Activated CD4-positive, alpha-beta T cell treated with anti-CD3 and anti-CD28 coated beads for 36 hours (primary cell): Measurements from ENCODE around the gene CD19. TPM values are rescaled to one million over a fixed set of nuclear protein-coding genes. Genes with fewer than 3 reads are reported as not detected.
A peak's percentile ranks its signal among the peaks of the same experiment; 100 is the strongest.
"Not testable (repeated sequence)": the region's sequence is repeated elsewhere in the genome, so short reads cannot be mapped to it uniquely, and the experiment has no call there.

Source experiments
- ATAC-seq: fragments of 200-7000 bp; cut with Tn5 transposase; one replicate; pipeline ENCODE4 v1.10.0; 2021; ENCODE audit warnings: mild to moderate bottlenecking, moderate library complexity
- CTCF ChIA-PET: fragments of 350-600 bp; sonication (Branson Sonifier 250); formaldehyde crosslinking; loops from one replicate; lab custom pipeline; 2021; ENCODE audit warnings: antibody characterized with exemption; lab: Charles Lee
- POLR2A ChIA-PET: fragments of 350-600 bp; sonication (Branson Sonifier 250); formaldehyde crosslinking; loops from one replicate; lab custom pipeline; 2021; ENCODE audit warnings: antibody characterized with exemption, inconsistent platforms; lab: Charles Lee
- DNase-seq: peaks from one replicate; pipeline ENCODE4 v3.0.0-alpha.2; 2020
- H3K27ac Mint-ChIP-seq: one replicate; pipeline ENCODE4 v1.8.0; 2021; ENCODE audit warnings: mixed read lengths
- H3K27me3 Mint-ChIP-seq: one replicate; pipeline ENCODE4 v1.8.0; 2021; ENCODE audit warnings: mixed read lengths
- H3K36me3 Mint-ChIP-seq: one replicate; pipeline ENCODE4 v1.8.0; 2021; ENCODE audit warnings: low read depth, mixed read lengths
- H3K4me1 Mint-ChIP-seq: one replicate; pipeline ENCODE4 v1.8.0; 2021; ENCODE audit warnings: mixed read lengths
- H3K4me3 Mint-ChIP-seq: one replicate; pipeline ENCODE4 v1.8.0; 2021; ENCODE audit warnings: mild to moderate bottlenecking, moderate library complexity, mixed read lengths
- H3K9me3 Mint-ChIP-seq: one replicate; pipeline ENCODE4 v1.8.0; 2021; ENCODE audit warnings: low read depth, mixed read lengths
- intact Hi-C, 2 experiments: fragments of 100-400 bp; cut with DNase I in 1 of 2; cut with micrococcal nuclease in 1 of 2; formaldehyde crosslinking; loops; one replicate each; pipeline versions ENCODE4 v1.14.2 to v1.15.1; 2022 to 2024; cut with DNase I, micrococcal nuclease
- total RNA-seq, 2 experiments: library from RNA; stranded (reverse); gene quantifications; one replicate each; pipeline ENCODE4 v1.2.3, GENCODE V29; 2021

The CD19 gene
- under 1 TPM; 0.74 to 0.80 TPM for total RNA-seq

DNA sequence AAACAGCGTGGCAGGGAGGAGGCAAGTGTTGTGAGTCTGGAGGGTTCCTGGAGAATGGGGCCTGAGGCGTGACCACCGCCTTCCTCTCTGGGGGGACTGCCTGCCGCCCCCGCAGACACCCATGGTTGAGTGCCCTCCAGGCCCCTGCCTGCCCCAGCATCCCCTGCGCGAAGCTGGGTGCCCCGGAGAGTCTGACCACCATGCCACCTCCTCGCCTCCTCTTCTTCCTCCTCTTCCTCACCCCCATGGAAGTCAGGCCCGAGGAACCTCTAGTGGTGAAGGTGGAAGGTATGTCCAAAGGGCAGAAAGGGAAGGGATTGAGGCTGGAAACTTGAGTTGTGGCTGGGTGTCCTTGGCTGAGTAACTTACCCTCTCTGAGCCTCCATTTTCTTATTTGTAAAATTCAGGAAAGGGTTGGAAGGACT is at the start of gene CD19:
Gene CD19 (plus strand): TSS at position 171 of the 425 bp plus-strand sequence. CDS start 30 bp downstream, at position 201.
- ATAC-seq (no peak), DNase-seq (no peak)

DNA sequence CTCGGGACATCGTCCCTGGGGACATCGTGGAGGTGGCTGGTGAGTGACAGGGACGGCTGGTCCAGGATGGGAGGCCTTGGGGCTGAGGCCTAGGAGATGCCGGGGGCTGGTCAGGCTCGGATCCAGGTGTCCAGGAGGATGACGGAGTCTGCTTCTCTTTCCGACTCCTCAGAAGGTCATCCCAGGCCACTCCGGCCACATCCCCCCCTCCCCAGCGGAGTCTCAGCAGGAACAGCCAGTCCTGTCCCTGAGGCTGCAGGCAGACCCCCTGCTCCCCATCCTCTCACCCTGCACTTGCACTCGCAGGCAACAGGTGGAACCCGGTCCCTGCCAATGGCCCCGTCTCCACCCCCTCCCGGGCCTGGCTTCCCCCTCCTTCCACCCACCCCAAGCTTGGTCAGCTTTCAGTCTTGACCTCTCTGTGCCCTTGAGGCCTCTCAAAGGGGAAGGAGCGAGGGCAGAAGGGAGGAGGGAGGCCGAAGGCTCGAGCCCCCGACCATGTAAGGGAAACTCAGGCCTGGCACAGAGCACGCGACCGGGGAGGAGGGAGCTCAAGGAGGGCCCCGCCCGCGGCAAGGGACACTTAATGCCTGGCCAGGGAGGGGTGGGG is 49.1 kb upstream of the CD19 start:
- peaks cover 7% of the 10 kb centered on the region for H3K27me3 Mint-ChIP-seq
- DNase-seq (no peak), ATAC-seq (no peak)
- CTCF ChIA-PET, result no interaction called here
- no peaks in the 10 kb centered on the region for H3K9me3 Mint-ChIP-seq
- POLR2A ChIA-PET, result interaction anchor here (0.7 kb wide), 1 partner anchor 1146 kb away, joined by 3 read pairs; no protein-coding TSS in a partner anchor
- H3K27ac Mint-ChIP-seq, result no peak overlapping the region
- H3K4me3 Mint-ChIP-seq, result no peak overlapping the region
- intact Hi-C loops, result no loop called here
- peaks cover 2% of the 10 kb centered on the region for H3K36me3 Mint-ChIP-seq
- peaks cover 20% of the 10 kb centered on the region for H3K4me1 Mint-ChIP-seq

More for the DNA sequence above, at the start of gene CD19:
- ChIA-PET POLR2A (no interaction called here), CTCF (no interaction called here)
- Mint-ChIP-seq H3K27ac (peak within 1 kb of the TSS; percentile 72), H3K4me1 (peaks cover 22% of the 10 kb centered on the region), H3K27me3 (no peaks in the 10 kb centered on the region), H3K4me3 (no peak within 1 kb of the TSS), H3K36me3 (no peaks in the 10 kb centered on the region), H3K9me3 (no peaks in the 10 kb centered on the region)
- intact Hi-C loops, result no loop called here

DNA sequence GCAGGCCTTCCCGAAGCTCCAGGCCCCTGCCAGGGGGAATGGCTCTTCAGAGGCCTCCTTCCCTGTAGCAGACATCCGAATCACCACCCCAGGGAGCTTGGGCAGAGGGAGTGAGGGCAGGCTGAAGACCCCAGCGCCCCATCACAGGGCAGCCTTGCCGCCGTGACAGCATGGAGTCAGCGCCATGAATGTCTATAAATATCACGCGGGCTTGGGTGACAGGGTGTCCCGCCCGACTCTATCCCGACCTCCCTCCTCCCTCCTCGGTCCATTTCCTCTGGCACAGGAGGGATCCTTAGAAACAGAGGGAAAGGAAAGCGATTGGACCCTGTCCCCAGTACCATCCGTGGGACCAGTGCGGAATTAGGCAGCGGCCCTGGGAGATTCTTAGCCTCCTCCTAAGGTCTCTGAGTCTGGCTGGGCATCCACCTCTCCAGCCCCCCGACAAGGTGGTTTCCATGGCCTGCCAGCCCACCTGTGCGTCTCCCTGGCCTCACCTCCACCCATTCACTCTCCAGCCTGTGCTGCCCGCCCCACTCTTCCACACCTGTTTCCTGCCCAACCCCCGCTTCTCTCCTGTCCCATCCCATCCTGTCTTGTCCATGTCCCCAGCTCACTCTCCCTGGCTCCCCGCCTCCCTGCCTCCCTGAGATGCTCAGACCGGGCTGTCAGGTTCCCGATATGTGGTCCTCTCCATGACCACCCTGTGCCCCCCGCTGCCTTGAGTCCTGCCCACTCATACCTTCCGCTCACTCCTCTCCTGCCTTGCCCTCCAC is 48.4 kb upstream of the CD19 start:
- CTCF ChIA-PET, result no interaction called here
- Mint-ChIP-seq H3K36me3 (peaks cover 2% of the 10 kb centered on the region), H3K4me3 (no peak overlapping the region), H3K27ac (no peak overlapping the region), H3K9me3 (no peaks in the 10 kb centered on the region), H3K27me3 (peaks cover 7% of the 10 kb centered on the region), H3K4me1 (peaks cover 20% of the 10 kb centered on the region)
- intact Hi-C loops, result no loop called here
- DNase-seq (no peak), ATAC-seq (no peak)
- POLR2A ChIA-PET, result interaction anchor here (0.7 kb wide), 1 partner anchor 1145 kb away, joined by 3 read pairs; no protein-coding TSS in a partner anchor

DNA sequence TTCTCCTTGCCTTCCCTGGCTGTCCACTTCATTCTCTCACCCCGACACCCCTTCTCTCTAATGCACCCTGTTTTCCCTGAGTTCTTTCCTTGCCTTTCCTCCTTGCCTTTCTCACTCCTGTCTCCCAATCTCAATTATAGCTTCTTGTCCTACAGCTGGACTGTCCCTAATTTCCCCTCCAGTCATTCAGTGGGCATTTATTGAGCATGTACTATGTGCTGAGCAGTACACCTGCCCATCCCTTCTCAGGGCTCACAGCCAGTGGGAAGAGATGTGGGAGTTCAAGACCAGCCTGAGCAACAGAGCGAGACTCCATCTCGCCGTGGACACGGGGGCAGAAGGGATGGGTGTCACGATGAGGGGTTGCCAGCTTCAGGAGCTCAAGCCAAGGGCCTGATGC is 47.7 kb upstream of the CD19 start:
- H3K4me3 Mint-ChIP-seq, result no peak overlapping the region
- DNase-seq (no peak), ATAC-seq (no peak)
- ChIA-PET POLR2A (no interaction called here), CTCF (no interaction called here)
- no peak overlapping the region for H3K27ac Mint-ChIP-seq
- H3K27me3 Mint-ChIP-seq, result peaks cover 7% of the 10 kb centered on the region
- H3K36me3 Mint-ChIP-seq, result peaks cover 2% of the 10 kb centered on the region
- peaks cover 15% of the 10 kb centered on the region for H3K4me1 Mint-ChIP-seq
- intact Hi-C loops, result no loop called here
- H3K9me3 Mint-ChIP-seq, result no peaks in the 10 kb centered on the region

DNA sequence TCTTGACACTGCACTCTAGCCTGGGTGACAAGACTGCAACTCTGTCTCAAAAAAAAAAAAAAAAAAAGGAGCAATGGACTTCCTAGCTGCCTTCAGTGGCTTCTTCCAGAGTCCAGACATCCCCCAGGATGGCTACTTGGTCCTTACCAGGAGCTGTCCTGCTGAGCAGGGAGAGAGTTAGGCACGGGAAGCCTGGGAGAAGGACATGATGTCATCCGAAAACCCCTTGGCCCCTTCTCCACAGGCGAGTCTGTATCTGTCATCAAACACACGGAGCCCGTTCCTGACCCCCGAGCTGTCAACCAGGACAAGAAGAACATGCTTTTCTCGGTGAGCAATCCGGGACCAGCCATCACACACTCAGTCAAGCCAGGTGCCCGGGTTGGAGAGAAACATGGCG is 44.8 kb upstream of the CD19 start:
- Mint-ChIP-seq H3K9me3 (no peaks in the 10 kb centered on the region), H3K27ac (no peak overlapping the region), H3K27me3 (no peaks in the 10 kb centered on the region), H3K4me1 (no peaks in the 10 kb centered on the region), H3K36me3 (no peaks in the 10 kb centered on the region), H3K4me3 (no peak overlapping the region)
- intact Hi-C loops, result no loop called here
- POLR2A ChIA-PET, result no interaction called here
- DNase-seq (no peak), ATAC-seq (no peak)
- CTCF ChIA-PET, result interaction anchor here (0.6 kb wide), 1 partner anchor 46 kb away, joined by 3 read pairs; no protein-coding TSS in a partner anchor

DNA sequence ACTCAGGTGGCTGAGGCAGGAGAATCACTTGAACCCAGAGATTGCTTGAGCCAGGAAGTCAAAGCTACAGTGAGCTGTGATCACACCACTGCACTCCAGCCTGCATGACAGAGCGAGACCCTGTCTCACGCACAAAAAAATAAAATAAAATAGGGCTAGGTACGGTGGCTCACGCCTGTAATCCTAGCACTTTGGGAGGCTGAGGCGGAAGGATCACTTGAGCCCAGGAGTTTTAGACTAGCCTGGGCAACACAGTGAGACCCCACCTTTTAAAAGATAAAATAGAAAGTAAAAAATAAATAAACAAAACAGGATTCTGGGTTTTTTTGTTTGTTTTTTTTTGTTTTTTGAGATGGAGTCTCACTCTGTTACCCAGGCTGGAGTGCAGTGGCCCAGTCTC is 41.4 kb upstream of the CD19 start:
- intact Hi-C loops, ATAC-seq, H3K4me3 Mint-ChIP-seq: not testable (repeated sequence)

DNA sequence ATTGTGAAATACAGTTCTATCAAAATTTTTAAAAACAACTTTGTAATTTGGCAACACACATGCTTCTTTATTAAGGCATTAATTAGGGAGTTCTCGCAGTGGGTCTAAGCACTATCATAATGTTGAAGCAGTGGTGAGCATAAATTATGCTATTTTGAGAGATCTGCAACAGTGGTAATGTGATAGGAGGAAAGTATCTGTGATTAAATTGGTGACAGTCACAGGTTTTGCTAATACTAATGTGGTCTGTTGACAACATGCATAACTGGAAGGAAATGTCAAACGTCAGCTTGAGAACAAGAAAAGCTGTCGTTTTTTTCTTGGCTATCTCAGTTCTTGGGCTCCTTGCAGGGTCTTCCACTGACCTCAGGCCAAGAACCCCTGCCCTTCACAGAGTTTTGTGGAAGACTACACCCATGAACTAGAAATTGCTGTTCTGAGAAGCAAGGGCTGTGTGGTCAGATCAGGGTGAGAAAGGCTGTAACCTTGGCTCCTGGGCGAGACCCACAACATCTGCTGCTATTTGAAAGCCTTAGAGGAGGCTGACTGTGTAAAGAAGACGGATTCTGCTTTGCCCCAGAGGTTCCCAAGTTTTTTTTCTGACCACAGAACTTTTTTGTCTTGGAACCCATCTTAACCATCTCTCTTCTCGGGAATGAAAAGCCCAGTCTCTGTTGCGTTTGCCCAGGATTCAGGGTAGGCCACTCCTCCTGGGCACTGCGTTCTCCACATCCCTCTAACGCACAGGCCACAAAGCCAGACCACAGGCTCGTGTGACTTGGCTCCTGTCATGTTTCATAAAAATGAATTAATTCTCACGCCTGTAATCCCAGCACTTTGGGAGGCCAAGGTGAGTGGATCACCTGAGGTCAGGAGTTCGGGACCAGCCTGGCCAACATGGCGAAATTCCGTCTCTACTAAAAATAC is 39.5 kb upstream of the CD19 start:
- POLR2A ChIA-PET, result no interaction called here
- Mint-ChIP-seq H3K27me3 (no peaks in the 10 kb centered on the region), H3K4me1 (no peaks in the 10 kb centered on the region)

More for the DNA sequence above, 41.4 kb upstream of the CD19 start:
- DNase-seq, H3K27me3 Mint-ChIP-seq, POLR2A ChIA-PET, H3K4me1 Mint-ChIP-seq, H3K36me3 Mint-ChIP-seq, H3K27ac Mint-ChIP-seq, H3K9me3 Mint-ChIP-seq: not testable (repeated sequence)
- CTCF ChIA-PET, result interaction anchor here (0.6 to 0.7 kb wide), 3 partner anchors 10 to 139 kb away, joined by 3 read pairs; no protein-coding TSS in a partner anchor

DNA sequence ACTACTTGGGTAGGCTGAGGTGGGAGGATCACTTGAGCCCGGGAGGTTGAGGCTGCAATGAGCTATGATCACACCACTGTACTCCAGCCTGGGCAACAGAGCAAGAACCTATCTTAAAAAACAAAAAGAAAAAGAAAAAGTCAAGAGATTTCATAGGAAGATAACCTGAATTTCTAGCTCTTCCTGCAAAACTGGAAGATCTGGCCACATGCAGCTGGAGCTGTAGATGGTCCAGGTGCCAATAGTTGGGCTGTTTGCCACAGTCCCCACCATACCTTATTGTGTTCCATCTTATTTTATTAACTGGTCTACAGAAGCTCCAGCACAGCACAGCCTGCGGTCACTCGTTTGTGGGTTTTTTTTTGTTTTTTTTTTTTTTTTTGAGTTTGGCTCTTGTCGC is 38.5 kb upstream of the CD19 start:
- Mint-ChIP-seq H3K4me1 (no peaks in the 10 kb centered on the region), H3K27me3 (no peaks in the 10 kb centered on the region), H3K27ac (no peak overlapping the region), H3K36me3 (no peaks in the 10 kb centered on the region), H3K9me3 (no peaks in the 10 kb centered on the region), H3K4me3 (no peak overlapping the region)
- intact Hi-C loops, result no loop called here
- ChIA-PET CTCF (interaction anchor here (0.7 kb wide), 1 partner anchor 37 kb away, joined by 3 read pairs; no protein-coding TSS in a partner anchor), POLR2A (no interaction called here)
- ATAC-seq (no peak), DNase-seq (no peak)

More for the DNA sequence above, 39.5 kb upstream of the CD19 start:
- intact Hi-C loops, result no loop called here
- no peak overlapping the region for H3K4me3 Mint-ChIP-seq
- H3K9me3 Mint-ChIP-seq, result no peaks in the 10 kb centered on the region
- no peaks in the 10 kb centered on the region for H3K36me3 Mint-ChIP-seq
- H3K27ac Mint-ChIP-seq, result no peak overlapping the region
- ATAC-seq (no peak), DNase-seq (no peak)
- CTCF ChIA-PET, result interaction anchor here (0.7 kb wide), 1 partner anchor 41 kb away, joined by 3 read pairs; no protein-coding TSS in a partner anchor

DNA sequence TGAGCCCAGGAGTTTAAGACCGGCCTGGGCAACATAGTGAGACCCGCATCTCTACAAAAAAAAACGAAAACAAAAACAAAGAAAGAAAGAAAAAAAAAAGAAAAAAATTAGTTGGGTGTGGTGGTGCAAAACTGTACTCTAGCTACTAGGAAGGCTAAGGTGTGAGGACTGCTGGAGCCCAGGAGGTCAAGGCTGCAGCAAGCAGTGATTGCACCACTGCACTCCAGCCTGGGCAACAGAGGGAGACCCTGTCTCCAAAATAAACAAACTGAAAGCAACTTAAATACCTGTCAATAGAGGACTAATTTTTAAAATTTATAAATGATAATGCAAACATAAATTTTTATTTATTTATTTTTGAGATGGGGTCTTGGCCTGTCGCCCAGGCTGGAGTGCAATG is 36.2 kb upstream of the CD19 start:
- Mint-ChIP-seq H3K27me3 (no peaks in the 10 kb centered on the region), H3K4me3 (no peak overlapping the region), H3K4me1 (no peaks in the 10 kb centered on the region), H3K9me3 (no peaks in the 10 kb centered on the region), H3K36me3 (no peaks in the 10 kb centered on the region), H3K27ac (no peak overlapping the region)
- intact Hi-C loops, result no loop called here
- ATAC-seq (no peak), DNase-seq (no peak)
- POLR2A ChIA-PET, result no interaction called here
- CTCF ChIA-PET, result interaction anchor here (0.8 kb wide), 1 partner anchor 50 kb away, joined by 6 read pairs; no protein-coding TSS in a partner anchor

DNA sequence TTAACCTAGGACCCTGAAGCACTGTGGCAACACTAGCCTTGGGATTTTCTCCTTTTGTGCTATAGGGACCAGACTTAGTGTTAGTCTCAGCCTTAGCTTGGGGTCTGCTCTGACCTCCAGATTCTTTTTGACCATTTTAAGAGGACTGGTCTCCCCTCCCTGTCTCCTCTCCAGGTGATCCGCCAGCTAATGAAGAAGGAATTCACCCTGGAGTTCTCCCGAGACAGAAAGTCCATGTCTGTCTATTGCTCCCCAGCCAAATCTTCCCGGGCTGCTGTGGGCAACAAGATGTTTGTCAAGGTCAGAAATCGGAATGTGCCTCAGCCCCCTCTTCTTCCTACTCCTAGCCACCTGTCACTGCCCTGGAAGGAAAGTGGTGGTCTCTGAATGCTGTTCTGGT is 33.9 kb upstream of the CD19 start:
- ChIA-PET CTCF (interaction anchor here (1.3 kb wide), 1 partner anchor 8 kb away, joined by 3 read pairs; no protein-coding TSS in a partner anchor), POLR2A (no interaction called here)
- H3K4me1 Mint-ChIP-seq, result no peaks in the 10 kb centered on the region
- no peaks in the 10 kb centered on the region for H3K9me3 Mint-ChIP-seq
- intact Hi-C loops, result no loop called here
- H3K36me3 Mint-ChIP-seq, result no peaks in the 10 kb centered on the region
- ATAC-seq (no peak), DNase-seq (no peak)
- no peak overlapping the region for H3K27ac Mint-ChIP-seq
- no peak overlapping the region for H3K4me3 Mint-ChIP-seq
- H3K27me3 Mint-ChIP-seq, result no peaks in the 10 kb centered on the region

DNA sequence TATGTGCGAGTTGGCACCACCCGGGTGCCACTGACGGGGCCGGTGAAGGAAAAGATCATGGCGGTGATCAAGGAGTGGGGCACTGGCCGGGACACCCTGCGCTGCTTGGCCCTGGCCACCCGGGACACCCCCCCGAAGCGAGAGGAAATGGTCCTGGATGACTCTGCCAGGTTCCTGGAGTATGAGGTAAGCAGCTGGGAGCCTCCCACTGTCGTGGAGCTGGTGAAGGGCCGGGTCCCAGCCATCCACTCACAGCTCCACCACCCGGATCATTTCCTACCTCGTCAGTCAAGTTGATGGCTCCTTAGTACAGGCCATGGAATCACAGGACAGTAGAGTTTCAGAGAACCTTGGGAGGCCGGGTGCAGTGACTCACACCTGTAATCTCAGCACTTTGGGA is 33.5 kb upstream of the CD19 start:
- Mint-ChIP-seq H3K36me3 (no peaks in the 10 kb centered on the region), H3K27me3 (no peaks in the 10 kb centered on the region), H3K27ac (no peak overlapping the region), H3K9me3 (no peaks in the 10 kb centered on the region), H3K4me3 (no peak overlapping the region), H3K4me1 (no peaks in the 10 kb centered on the region)
- CTCF ChIA-PET, result interaction anchor here (1.3 kb wide), 1 partner anchor 9 kb away, joined by 3 read pairs; no protein-coding TSS in a partner anchor
- no peak for DNase-seq
- POLR2A ChIA-PET, result interaction anchor here (0.7 kb wide), 1 partner anchor 22 kb away, joined by 4 read pairs; no protein-coding TSS in a partner anchor
- no peak for ATAC-seq
- intact Hi-C loops, result no loop called here
